HG03565 (cell line): ENCODE results near the gene CELA1.
"Not testable (repeated sequence)": the region's sequence is repeated elsewhere in the genome, so short reads cannot be mapped to it uniquely, and the experiment has no call there.

Experiments
- ATAC-seq: cut with Tn5 transposase; IDR thresholded peaks from one replicate; pipeline ENCODE4 v1.9.1; 2021; ENCODE audit warnings: mild to moderate bottlenecking, moderate library complexity; ENCODE audit not compliant: unreplicated experiment

Gene CELA1

DNA sequence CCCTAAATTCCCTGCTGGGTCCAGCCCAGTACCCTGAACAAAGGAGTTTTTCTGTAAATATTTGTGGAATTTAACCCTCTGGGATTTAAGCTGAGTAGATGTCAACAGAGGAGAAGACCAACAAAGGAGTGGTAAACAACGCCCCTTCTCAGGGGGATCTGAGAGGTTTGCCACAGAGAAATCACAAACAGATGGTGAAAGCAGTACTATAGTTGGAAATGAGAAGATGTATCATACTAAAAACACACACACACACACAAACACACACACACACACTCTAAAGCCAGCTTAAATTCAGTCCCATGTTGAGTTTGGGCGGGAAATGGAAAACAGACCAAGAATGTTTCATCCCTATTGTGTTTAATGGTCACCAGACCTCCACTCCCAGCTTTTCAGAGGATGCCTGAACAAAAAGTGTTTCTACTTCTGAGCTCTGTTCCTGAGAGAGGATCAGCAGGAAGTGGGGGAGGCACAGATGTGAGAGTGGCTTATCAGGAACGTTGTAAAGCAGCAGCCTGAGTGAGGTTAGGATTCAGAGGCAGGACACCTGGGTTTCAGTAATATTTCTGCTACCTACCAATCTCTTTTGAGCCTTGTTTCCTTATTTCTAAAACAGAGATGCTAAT is 25.7 kb downstream of the CELA1 start:
- no peak for ATAC-seq

DNA sequence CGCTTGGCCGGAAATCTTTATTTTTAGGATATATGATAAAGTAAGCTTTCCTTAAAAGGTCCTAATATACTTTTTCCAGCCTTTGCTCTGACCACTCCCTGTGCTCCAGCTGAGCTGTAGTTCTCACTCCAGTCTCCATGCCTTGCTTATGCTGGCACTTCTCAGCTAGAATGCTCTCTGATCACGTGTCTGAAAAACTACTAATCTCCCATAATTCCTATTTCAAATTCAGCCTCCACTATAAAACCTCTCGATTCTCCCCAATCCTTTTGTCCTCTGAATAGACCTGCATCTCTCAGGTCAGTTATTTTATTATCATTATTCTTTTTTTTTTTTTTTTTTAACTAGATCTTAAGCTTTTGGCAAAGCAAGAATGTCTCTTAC is 26.2 kb downstream of the CELA1 start:
- no peak for ATAC-seq

DNA sequence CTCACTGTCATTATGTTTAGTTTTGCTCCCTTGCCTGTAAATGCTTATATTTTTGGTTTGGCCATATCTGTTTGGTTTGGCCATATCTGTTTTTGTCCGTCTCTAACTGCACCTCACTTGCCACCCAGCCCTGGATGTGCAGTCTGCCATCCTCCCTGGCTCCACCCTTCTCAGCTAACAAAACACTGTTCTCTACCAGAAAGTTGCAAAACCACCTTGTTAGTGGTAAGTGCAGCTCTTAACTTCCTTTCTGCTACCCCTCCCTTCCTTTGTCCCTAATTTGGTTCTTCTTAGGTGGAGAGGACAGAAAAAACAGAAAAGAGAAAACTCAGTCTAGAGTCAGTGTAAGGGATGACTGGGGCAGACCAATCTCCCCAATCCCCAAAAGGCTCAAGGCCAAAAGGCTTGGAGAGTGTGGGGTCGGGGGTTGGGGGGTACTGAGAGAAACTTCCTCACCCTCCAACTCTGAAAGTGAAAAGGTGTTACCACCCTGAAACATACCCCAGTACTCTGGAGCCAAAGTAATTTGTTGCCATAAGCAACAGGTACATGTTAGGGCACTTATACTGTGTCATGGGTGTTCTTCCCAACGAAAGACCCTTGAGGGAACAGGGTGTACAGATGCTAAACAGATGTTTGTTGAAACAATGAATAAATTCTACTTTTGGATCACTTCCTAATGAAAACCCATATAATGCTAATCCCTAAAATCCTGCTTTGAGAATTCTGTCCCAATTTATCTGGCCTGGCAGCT is 27.5 kb downstream of the CELA1 start:
- ATAC-seq = no peak

DNA sequence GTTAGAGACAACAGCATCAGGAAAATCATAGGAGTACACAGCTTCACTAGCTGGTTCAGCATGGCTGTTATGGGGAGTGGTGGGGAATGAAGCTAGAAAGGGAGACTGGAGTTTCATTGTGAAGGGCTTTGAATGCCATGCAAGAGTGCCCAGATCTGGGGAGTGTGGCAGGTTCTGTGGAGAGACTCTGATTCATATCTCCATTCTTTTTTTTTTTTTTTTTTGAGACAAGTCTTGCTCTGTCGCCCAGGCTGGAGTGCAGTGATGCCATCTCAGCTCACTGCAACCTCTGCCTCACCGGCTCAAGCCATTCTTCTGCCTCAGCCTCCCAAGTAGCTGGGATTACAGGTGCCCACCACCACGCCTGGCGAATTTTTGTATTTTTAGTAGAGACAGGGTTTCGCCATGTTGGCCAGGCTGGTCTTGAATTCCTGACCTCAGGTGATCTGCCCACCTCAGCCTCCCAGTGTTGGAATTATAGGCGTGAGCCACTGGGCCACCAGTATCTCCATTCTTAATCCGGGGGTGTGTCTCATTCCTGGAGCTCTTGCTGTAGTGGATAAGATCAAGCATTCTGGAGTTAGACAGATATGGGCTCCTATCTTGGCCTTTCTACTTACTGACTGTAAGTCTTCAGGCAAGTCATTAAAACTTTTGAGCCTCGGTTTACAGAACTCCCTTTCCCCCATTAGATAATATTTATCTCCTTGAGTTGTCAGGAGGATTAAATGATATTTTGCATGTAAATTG is 28.2 kb downstream of the CELA1 start:
- ATAC-seq = not testable (repeated sequence)

DNA sequence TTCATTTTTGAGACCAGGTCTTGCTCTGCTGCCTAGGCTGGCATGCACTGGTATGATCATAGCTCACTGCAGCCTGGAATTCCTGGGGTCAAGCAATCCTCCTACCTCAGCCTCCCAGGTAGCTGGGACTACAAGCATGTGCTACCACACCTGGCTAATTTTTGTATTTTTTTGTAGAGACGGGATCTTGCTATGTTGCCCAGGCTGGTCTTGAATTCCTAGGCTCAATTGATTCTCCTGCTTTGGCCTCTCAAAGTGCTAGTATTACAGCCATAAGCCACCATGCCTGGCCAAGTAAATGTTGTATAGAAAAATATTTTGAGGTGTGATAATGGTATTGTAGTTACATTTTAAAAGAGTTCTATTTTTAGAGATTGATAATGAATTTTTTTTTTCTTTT is 35.1 kb downstream of the CELA1 start:
- no peak for ATAC-seq

DNA sequence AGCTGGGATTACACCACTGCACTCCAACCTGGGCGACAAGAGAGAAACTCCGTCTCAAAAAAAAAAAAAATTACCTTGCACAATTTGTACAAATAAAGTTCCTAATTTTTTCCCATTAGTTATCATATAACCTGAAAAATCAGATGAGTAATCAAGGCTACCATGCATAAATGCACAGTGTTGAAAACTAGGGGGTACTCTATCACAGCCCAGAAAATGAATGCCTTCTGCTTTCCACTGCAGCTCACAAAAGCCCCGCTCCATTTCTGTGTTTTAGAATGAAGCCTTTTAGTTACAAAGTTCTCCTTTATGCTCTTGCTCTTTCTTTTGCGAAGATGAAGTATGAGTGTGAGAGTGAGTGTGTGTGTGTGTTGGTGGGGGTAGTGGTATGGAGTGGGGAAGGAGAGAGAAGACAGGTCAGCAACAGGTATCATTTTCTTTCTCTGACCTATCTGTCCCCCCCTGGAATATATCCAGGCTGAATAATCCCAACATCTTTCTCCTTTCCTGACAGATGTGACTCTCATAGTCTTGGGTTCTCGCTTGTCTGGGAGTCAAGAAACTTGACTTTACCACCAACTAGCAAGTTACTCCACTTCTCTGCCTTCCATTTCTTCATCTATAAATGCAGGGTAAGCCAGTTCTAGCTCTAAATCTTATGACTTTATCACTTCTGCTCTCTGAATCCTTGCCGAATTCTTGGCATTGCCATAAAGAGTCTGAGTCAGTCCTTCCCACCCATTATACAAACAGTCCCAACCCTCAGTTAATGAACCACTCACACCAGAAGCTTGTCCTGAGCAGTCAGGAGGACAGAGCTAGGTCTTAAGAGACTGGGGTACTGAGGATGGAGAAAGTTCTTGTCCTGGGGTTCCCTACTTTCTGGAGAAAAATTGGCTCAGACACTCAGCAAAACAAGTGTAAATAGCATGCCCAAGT is 38.6 kb downstream of the CELA1 start:
- ATAC-seq = no peak

DNA sequence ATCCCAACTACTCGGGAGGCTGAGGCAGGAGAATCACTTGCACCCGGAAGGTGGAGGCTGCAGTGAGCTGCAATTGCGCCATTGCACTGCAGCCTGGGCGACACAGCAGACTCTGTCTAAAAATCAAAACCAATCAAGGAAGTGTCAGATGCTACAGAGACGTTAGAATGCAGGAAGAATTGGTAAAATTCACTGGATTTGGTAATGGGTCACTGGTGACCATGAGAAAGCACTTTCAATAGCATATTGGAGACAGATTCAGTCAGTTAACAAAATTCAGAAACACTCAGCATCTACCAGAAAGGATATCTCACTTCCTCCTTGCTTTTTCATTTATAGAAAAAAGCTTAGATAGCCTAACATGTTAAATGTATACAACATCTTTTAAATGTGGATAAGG is 40.0 kb downstream of the CELA1 start:
- no peak for ATAC-seq

DNA sequence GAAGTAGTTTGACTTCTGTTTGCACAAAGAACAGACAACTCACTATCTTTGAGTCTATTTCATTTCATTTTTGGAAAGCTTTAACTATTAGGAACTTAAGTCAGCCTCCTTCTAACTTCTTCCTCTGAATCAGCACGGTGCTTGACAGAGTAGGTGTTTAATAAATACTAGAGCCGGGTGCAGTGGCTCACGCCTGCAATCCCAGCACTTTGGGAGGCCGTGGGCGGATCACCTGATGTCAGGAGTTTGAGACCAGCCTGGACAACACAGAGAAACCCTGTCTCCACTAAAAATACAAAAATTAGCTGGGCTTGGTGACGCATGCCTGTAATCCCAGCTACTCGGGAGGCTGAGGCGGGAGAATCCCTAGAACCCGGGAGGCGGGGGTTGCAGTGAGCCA is 45.7 kb downstream of the CELA1 start:
- not testable (repeated sequence) for ATAC-seq

DNA sequence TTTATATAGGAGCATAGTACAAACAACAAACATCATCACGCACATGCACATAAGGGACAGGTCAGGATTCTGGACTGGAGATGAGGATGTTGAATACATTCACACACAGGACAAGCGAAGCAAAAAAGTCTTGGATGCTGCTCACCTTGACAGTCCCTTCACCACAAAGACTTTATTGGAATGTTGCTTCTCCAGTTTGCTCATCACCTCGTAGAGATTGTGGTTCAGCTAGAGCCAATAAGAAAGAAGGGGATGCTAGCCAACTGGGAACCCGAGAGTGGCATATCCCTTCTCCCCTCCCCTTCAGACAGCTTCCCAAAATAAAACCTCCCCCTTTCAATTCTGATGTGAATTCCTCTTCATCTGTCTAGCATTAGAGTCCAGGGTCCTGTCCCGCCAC is 50.8 kb downstream of the CELA1 start:
- no peak for ATAC-seq

DNA sequence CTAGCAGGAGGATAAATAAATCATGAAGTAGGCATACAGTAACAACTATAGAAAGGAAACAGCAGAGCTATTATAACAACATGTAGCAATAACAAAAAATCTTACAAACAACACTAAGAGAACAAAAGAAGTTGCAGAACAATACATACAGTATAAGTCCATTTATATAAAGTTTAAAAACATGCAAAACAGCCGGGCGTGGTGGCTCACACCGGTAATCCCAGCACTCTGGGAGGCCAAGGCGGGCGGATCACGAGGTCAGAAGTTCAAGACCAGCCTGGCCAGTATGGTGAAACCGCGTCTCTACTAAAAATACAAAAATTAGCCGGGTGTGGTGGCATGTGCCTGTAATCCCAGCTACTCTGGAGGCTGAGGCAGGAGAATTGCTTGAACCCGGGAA is 52.4 kb downstream of the CELA1 start:
- not testable (repeated sequence) for ATAC-seq

DNA sequence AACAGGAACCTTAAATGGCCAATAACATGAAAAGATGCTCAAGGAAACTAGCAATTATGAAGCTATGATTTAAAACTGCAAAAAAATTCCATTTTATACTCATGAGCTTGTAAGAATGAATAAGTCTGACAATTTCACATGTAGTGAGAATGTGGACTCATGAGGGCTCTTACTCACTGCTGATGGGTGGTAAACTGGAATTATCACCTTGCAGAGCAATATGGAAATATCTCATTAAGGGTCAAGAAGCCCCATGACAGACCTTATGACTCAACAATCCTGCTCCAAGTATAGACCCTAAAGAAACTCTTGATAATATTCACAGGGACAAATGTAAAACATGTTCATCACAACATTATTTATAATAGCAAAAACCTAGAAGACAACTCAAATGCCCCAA is 52.8 kb downstream of the CELA1 start:
- ATAC-seq = no peak

DNA sequence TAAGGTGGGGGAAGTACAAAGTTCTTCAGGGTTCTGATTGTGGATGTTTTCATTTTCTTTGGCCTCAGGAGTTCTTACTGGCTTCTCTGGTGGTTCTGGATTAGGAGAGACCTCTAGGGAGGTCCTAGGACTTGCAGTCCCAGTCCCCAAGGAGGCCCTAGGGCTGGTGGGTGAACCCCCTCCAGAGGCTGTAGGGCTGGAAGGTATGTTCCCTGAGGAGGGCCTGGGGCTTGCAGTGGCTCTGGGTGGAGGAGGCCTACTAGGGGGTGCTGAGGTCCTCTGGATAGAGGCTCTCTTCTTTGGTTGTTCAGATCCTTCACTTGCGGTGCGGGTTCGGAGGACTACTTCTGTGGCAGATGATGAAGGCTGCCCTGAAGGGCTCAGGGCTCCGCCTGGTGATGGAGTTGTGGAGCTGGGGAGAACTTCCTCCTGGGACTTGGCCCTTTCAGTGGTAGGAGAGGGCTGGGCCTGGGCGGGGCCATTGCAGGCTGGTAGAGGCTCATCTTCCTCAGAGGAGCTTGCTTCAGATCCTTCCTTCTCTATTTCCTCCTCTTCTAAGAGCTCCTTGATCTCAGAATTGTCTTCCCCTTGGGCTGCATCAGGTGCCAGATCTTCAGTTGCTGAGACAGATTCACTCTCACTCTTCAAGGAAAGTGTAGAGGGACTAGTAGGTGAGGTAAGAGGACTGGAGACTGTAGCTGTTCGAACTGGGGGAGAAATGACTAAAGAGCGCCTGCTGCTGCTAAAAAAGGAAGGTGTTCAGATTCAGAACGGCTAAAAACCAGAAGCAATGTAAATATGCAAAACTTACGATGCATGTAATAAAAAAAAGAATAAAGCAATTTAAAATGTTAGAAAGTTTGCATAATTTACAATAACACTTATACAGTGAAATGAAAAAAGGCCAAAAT is 54.6 kb downstream of the CELA1 start:
- not testable (repeated sequence) for ATAC-seq

DNA sequence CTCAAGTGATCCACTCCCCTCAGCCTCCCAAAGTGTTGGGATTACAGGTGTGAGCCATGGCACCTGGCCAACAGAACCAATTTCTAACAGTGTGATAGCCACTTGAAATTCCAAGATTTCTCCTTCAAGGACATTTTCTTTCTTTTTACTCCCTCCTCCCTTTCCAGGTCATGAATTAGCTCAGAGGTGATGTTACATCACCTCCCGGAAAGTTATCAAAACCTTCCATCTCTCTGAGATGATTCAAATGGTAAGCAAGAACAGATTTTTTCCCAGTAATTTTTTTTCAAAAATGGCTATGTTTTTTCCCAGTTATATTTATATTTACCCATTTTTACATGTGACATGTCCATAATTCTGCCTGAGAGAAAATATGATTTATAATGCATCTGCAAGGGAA is 60.6 kb downstream of the CELA1 start:
- no peak for ATAC-seq

DNA sequence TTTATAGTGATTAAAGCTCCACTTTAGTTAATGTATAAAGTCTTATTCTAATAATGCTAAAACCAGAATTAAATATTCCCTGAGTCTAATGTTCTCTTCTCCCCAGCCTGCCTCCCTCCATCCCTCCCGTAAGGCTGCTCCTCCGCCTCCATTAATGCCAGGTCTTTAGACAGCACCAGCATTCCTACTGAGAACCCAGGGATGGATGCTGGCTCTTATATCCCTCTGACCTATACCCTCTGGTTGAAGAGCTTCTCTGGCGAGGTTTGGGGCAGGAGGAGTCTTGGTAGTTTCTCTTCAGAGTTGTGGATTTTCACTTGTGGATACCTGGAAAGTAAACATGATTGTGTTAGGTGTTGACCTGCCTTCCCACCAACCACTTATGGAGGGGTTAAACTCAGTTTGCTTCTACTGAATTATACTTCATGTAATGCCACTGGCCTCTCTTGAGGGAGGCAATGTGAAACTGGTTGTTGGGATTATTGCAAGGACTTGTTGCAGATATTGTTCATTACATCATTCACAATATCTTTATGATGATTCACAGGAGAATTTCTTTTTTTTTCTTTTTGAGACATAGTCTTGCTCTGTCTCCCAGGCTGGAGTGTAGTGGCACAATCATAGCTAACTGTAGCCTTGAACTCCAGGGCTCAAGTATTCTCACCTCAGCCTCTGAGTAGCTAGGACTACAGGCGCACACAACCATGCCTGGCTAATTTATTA is 65.1 kb downstream of the CELA1 start:
- ATAC-seq = no peak
